Trophoblast cell (in vitro differentiated cells and primary cell): ENCODE data around the gene PHETA1.
"Not testable (repeated sequence)": the region's sequence is repeated elsewhere in the genome, so short reads cannot be mapped to it uniquely, and the experiment has no call there.

Experiments
- DNase-seq, 2 donors: peaks; one replicate each; pipeline ENCODE4 v3.0.0-alpha.2; 2016
- H2AFZ ChIP-seq: 2 replicates; pipeline ENCODE4 v1.6.1; 2013; ENCODE audit warnings: low read length, moderate library complexity, mild to moderate bottlenecking; ENCODE audit not compliant: insufficient read depth, poor library complexity
- H2AK5ac ChIP-seq: 2 replicates; pipeline ENCODE4 v1.6.1; 2013; ENCODE audit warnings: mild to moderate bottlenecking, low read length
- H2BK120ac ChIP-seq: 2 replicates; pipeline ENCODE4 v1.6.1; 2013; ENCODE audit warnings: low read length, mild to moderate bottlenecking, moderate library complexity; ENCODE audit not compliant: insufficient read depth, poor library complexity
- H2BK12ac ChIP-seq: 2 replicates; pipeline ENCODE4 v1.6.1; 2013; ENCODE audit warnings: mild to moderate bottlenecking, low read length, moderate library complexity
- H2BK5ac ChIP-seq: 2 replicates; pipeline ENCODE4 v1.6.1; 2013; ENCODE audit warnings: low read length, low read depth, moderate library complexity, mild to moderate bottlenecking; ENCODE audit not compliant: poor library complexity
- H3K14ac ChIP-seq: 2 replicates; pipeline ENCODE4 v1.6.1; 2013; ENCODE audit warnings: mild to moderate bottlenecking, low read length
- H3K18ac ChIP-seq: 2 replicates; pipeline ENCODE4 v1.6.1; 2013; ENCODE audit warnings: mild to moderate bottlenecking, low read length
- H3K23ac ChIP-seq: 2 replicates; pipeline ENCODE4 v1.6.1; 2013; ENCODE audit warnings: low read length
- H3K27ac ChIP-seq: 2 replicates; pipeline ENCODE4 v1.5.1; 2013; ENCODE audit warnings: low read depth, mild to moderate bottlenecking, inconsistent platforms, low read length, moderate library complexity
- H3K27me3 ChIP-seq: 2 replicates; pipeline ENCODE4 v1.6.1; 2013; ENCODE audit warnings: inconsistent platforms, mild to moderate bottlenecking, low read length, moderate library complexity; ENCODE audit not compliant: insufficient read depth
- H3K36me3 ChIP-seq, 2 experiments: 1 replicate in 1 of 2; 2 replicates in 1 of 2; pipeline ENCODE4 v1.6.1; 2013; ENCODE audit warnings: low read length in 2 of 2, mild to moderate bottlenecking in 2 of 2, moderate library complexity in 1 of 2; ENCODE audit not compliant: insufficient read depth in 2 of 2, control insufficient read depth in 1 of 2
- H3K4ac ChIP-seq: 2 replicates; pipeline ENCODE4 v1.6.1; 2013; ENCODE audit warnings: low read depth, mild to moderate bottlenecking, low read length, moderate library complexity
- H3K4me1 ChIP-seq, 2 experiments: 1 replicate in 1 of 2; 2 replicates in 1 of 2; pipeline ENCODE4 v1.6.1; 2013; ENCODE audit warnings: low read length in 2 of 2, mild to moderate bottlenecking in 2 of 2, moderate library complexity in 1 of 2; ENCODE audit not compliant: insufficient read depth in 2 of 2, control insufficient read depth in 1 of 2
- H3K4me2 ChIP-seq: 2 replicates; pipeline ENCODE4 v1.6.1; 2013; ENCODE audit warnings: inconsistent platforms, mild to moderate bottlenecking, low read length, moderate library complexity
- H3K4me3 ChIP-seq: 2 replicates; pipeline ENCODE4 v1.5.1; 2013; ENCODE audit warnings: mild to moderate bottlenecking, low read depth, low read length, inconsistent platforms
- H3K79me1 ChIP-seq: one replicate; pipeline ENCODE4 v1.6.1; 2013; ENCODE audit warnings: low read length
- H3K79me2 ChIP-seq: 2 replicates; pipeline ENCODE4 v1.6.1; 2013; ENCODE audit warnings: low read length, mild to moderate bottlenecking; ENCODE audit not compliant: control insufficient read depth, insufficient read depth, poor library complexity
- H3K9ac ChIP-seq: 2 replicates; pipeline ENCODE4 v1.6.1; 2013; ENCODE audit warnings: mild to moderate bottlenecking, low read length
- H3K9me3 ChIP-seq: 2 replicates; pipeline ENCODE4 v1.6.1; 2013; ENCODE audit warnings: low read depth, mild to moderate bottlenecking, control low read depth, inconsistent platforms, low read length; ENCODE audit not compliant: insufficient read depth
- H4K12ac ChIP-seq: 2 replicates; pipeline ENCODE4 v1.6.1; 2013; ENCODE audit warnings: low read depth, mild to moderate bottlenecking, low read length, moderate library complexity
- H4K8ac ChIP-seq: 2 replicates; pipeline ENCODE4 v1.6.1; 2013; ENCODE audit warnings: low read depth, mild to moderate bottlenecking, low read length, moderate library complexity
- H4K91ac ChIP-seq: one replicate; pipeline ENCODE4 v1.6.1; 2013; ENCODE audit warnings: low read depth, mild to moderate bottlenecking, low read length, moderate library complexity
- WGBS: extraction: QIAGEN DNeasy Blood & Tissue Kit; methylation state at CpG from one replicate; pipeline ENCODE4 v1.1.7; 2013; ENCODE audit warnings: missing lambda C conversion rate; ENCODE audit not compliant: insufficient read length, insufficient coverage; ENCODE audit errors: extremely low coverage; 5-methylcytosine and 5-hydroxymethylcytosine counted together

PHETA1 gene

GRCh38 chr12:111384596-111384995 lies 15.7 kb upstream of the PHETA1 start:
- Histone ChIP-seq H3K14ac (no peak overlapping the region), H3K79me2 (no peaks in the 10 kb centered on the region), H3K18ac (no peak overlapping the region), H3K4me2 (no peak overlapping the region), H3K36me3 (no peaks in the 10 kb centered on the region), H3K23ac (no peak overlapping the region), H2BK12ac (no peak overlapping the region), H3K79me1 (no peaks in the 10 kb centered on the region), H2BK120ac (no peak overlapping the region), H3K4ac (no peak overlapping the region), H2AFZ (no peak overlapping the region), H3K27ac (no peak overlapping the region), H3K9ac (no peak overlapping the region), H4K91ac (no peak overlapping the region), H3K27me3 (peaks cover 4% of the 10 kb centered on the region), H3K4me1 (no peaks in the 10 kb centered on the region), H3K4me3 (no peak overlapping the region), H2BK5ac (no peak overlapping the region), H3K9me3 (peaks cover 4% of the 10 kb centered on the region), H4K8ac (no peak overlapping the region), H2AK5ac (no peak overlapping the region), H4K12ac (no peak overlapping the region)
- WGBS = no CpG with 5 or more reads among the region's 5 CpGs
- no peak for DNase-seq

- no peak overlapping the region for H4K12ac ChIP-seq
- no peak overlapping the region for H3K4ac ChIP-seq
- no peak overlapping the region for H3K14ac ChIP-seq
- no peak overlapping the region for H4K8ac ChIP-seq
- H3K9me3 ChIP-seq = peaks cover 4% of the 10 kb centered on the region
- H3K27ac ChIP-seq = no peak overlapping the region
- H3K4me2 ChIP-seq = no peak overlapping the region
- no peak overlapping the region for H2BK120ac ChIP-seq
- DNase-seq = no peak
- peaks cover 4% of the 10 kb centered on the region for H3K27me3 ChIP-seq
- no peak overlapping the region for H3K18ac ChIP-seq
- H2AK5ac ChIP-seq = no peak overlapping the region
- no CpG with 5 or more reads among the region's 6 CpGs for WGBS
- H3K9ac ChIP-seq = no peak overlapping the region
- H4K91ac ChIP-seq = no peak overlapping the region
- H3K79me2 ChIP-seq = no peaks in the 10 kb centered on the region
- no peak overlapping the region for H3K4me3 ChIP-seq
- H2AFZ ChIP-seq = no peak overlapping the region
- no peaks in the 10 kb centered on the region for H3K36me3 ChIP-seq
- no peak overlapping the region for H3K23ac ChIP-seq
- no peaks in the 10 kb centered on the region for H3K4me1 ChIP-seq
- no peak overlapping the region for H2BK5ac ChIP-seq
- H3K79me1 ChIP-seq = no peaks in the 10 kb centered on the region
- no peak overlapping the region for H2BK12ac ChIP-seq
Observed at GRCh38 chr12:111379942-111380554, 11.2 kb upstream of the PHETA1 start.

- H2BK12ac ChIP-seq = no peak overlapping the region
- no peak overlapping the region for H3K4me3 ChIP-seq
- H3K27me3 ChIP-seq = peaks cover 4% of the 10 kb centered on the region
- no peak overlapping the region for H3K9ac ChIP-seq
- no peak overlapping the region for H3K4ac ChIP-seq
- no peaks in the 10 kb centered on the region for H3K79me1 ChIP-seq
- no peak overlapping the region for H2BK120ac ChIP-seq
- no peak overlapping the region for H3K23ac ChIP-seq
- no peak overlapping the region for H2BK5ac ChIP-seq
- no peaks in the 10 kb centered on the region for H3K4me1 ChIP-seq
- no peak overlapping the region for H2AK5ac ChIP-seq
- no CpG with 5 or more reads among the region's 3 CpGs for WGBS
- H3K18ac ChIP-seq = no peak overlapping the region
- H4K8ac ChIP-seq = no peak overlapping the region
- no peaks in the 10 kb centered on the region for H3K79me2 ChIP-seq
- H3K27ac ChIP-seq = no peak overlapping the region
- H3K14ac ChIP-seq = no peak overlapping the region
- no peak overlapping the region for H2AFZ ChIP-seq
- no peak for DNase-seq
- H3K4me2 ChIP-seq = no peak overlapping the region
- H3K9me3 ChIP-seq = peaks cover 4% of the 10 kb centered on the region
- no peak overlapping the region for H4K91ac ChIP-seq
- no peaks in the 10 kb centered on the region for H3K36me3 ChIP-seq
- no peak overlapping the region for H4K12ac ChIP-seq
Observed at GRCh38 chr12:111377440-111377839, 8.5 kb upstream of the PHETA1 start.

- not testable (repeated sequence) for H3K23ac ChIP-seq
Observed at GRCh38 chr12:111373231-111373630, 4.3 kb upstream of the PHETA1 start.

More at GRCh38 chr12:111373231-111373630, 4.3 kb upstream of the PHETA1 start:
- H2AK5ac ChIP-seq, H3K36me3 ChIP-seq, H3K27me3 ChIP-seq, H3K27ac ChIP-seq, H2BK5ac ChIP-seq, H3K79me2 ChIP-seq, H3K14ac ChIP-seq, H3K9ac ChIP-seq, H4K91ac ChIP-seq, H2BK12ac ChIP-seq, H3K79me1 ChIP-seq, DNase-seq, H2BK120ac ChIP-seq, H3K4me3 ChIP-seq, H2AFZ ChIP-seq, H3K4me2 ChIP-seq, H4K8ac ChIP-seq, H3K9me3 ChIP-seq, H4K12ac ChIP-seq, H3K4me1 ChIP-seq, H3K18ac ChIP-seq, H3K4ac ChIP-seq: not testable (repeated sequence)
- WGBS = no CpG with 5 or more reads among the region's 1 CpG
